GM23248 (cell line): ENCODE measurements around the gene MAF. TPM values are rescaled to one million over a fixed set of nuclear protein-coding genes. Genes with fewer than 3 reads are reported as not detected.

ENCODE experiments used
- DNase-seq: peaks from one replicate; pipeline ENCODE4 v3.0.0-alpha.2; 2015
- H2AFZ ChIP-seq: fragments of 200-600 bp; sonication (generic); 2 replicates; pipeline ENCODE4 v1.6.1; 2016; ENCODE audit warnings: antibody characterized with exemption
- H3F3A ChIP-seq: fragments of 200-600 bp; sonication (generic); 2 replicates; pipeline ENCODE4 v1.6.1; 2016; ENCODE audit warnings: mild to moderate bottlenecking, antibody characterized with exemption, mixed run types; ENCODE audit not compliant: insufficient read depth
- H3K27ac ChIP-seq: fragments of 200-600 bp; sonication (generic); 2 replicates; pipeline ENCODE4 v1.5.1; 2016; ENCODE audit warnings: mild to moderate bottlenecking
- H3K27me3 ChIP-seq: fragments of 200-600 bp; sonication (generic); replicated peaks from 2 replicates; pipeline ENCODE4 v1.6.1; 2016; ENCODE audit warnings: mild to moderate bottlenecking; ENCODE audit not compliant: insufficient read depth
- H3K36me3 ChIP-seq: fragments of 200-600 bp; sonication (generic); 2 replicates; pipeline ENCODE4 v1.6.1; 2016; ENCODE audit warnings: low read depth, mild to moderate bottlenecking
- H3K4me1 ChIP-seq: fragments of 200-600 bp; sonication (generic); 2 replicates; pipeline ENCODE4 v1.6.1; 2016; ENCODE audit warnings: mild to moderate bottlenecking; ENCODE audit not compliant: insufficient read depth
- H3K4me2 ChIP-seq: fragments of 200-600 bp; sonication (generic); one replicate; pipeline ENCODE4 v1.6.1; 2016; ENCODE audit warnings: mild to moderate bottlenecking; ENCODE audit not compliant: unreplicated experiment
- H3K4me3 ChIP-seq: fragments of 200-600 bp; sonication (generic); 2 replicates; pipeline ENCODE4 v1.5.1; 2016; ENCODE audit warnings: mild to moderate bottlenecking
- H3K79me2 ChIP-seq: fragments of 200-600 bp; sonication (generic); 2 replicates; pipeline ENCODE4 v1.6.1; 2016; ENCODE audit warnings: mild to moderate bottlenecking; ENCODE audit not compliant: insufficient read depth
- H3K9ac ChIP-seq: fragments of 200-600 bp; sonication (generic); 2 replicates; pipeline ENCODE4 v1.6.1; 2016; ENCODE audit warnings: mild to moderate bottlenecking
- H3K9me2 ChIP-seq: fragments of 200-600 bp; sonication (generic); 2 replicates; pipeline ENCODE4 v1.6.1; 2016; ENCODE audit warnings: mixed run types, mild to moderate bottlenecking, moderate library complexity; ENCODE audit not compliant: insufficient read depth
- H3K9me3 ChIP-seq: fragments of 200-600 bp; sonication (generic); one replicate; pipeline ENCODE4 v1.6.1; 2017; ENCODE audit warnings: low read depth
- H4K20me1 ChIP-seq: fragments of 200-600 bp; sonication (generic); 2 replicates; pipeline ENCODE4 v1.6.0; 2016; ENCODE audit not compliant: insufficient read depth
- EZH2 ChIP-seq: fragments of 200-600 bp; sonication (generic); IDR thresholded peaks from 2 replicates; pipeline ENCODE4 v1.6.1; 2018; ENCODE audit warnings: antibody characterized with exemption, mild to moderate bottlenecking; ENCODE audit not compliant: insufficient read depth, poor library complexity, severe bottlenecking
- EZH2phosphoT487 ChIP-seq: fragments of 200-600 bp; sonication (generic); IDR thresholded peaks from 2 replicates; pipeline ENCODE4 v1.6.1; 2018; ENCODE audit warnings: antibody characterized with exemption, moderate library complexity, mild to moderate bottlenecking, low read depth; ENCODE audit not compliant: insufficient read depth
- WGBS, 2 experiments: methylation state at CpG; one replicate each; pipeline ENCODE4 v1.1.6; 2015 to 2017; ENCODE audit warnings: low lambda C conversion rate in 2 of 2, low coverage in 1 of 2; ENCODE audit errors: missing lambda C conversion rate in 2 of 2; 5-methylcytosine and 5-hydroxymethylcytosine counted together
- in situ Hi-C: fragments of 300-500 bp; cut with MboI; formaldehyde crosslinking; loops from 2 replicates; pipeline ENCODE4 v1.15.0; 2020
- polyA plus RNA-seq: library from polyadenylated mRNA; unstranded; fragments of >200 nt; fragmentation: Nextera tagmentation; extraction: Ambion mirVana; gene quantifications from 2 replicates; pipeline ENCODE4 v1.2.1, GENCODE V29; 2016
- total RNA-seq: library from RNA; depleted of rRNA; stranded (reverse); fragments of >200 nt; shearing (Covaris generic); gene quantifications from 2 replicates; pipeline ENCODE4 v1.2.3, GENCODE V29; 2014

The MAF gene
- total and polyA plus RNA-seq, 2 experiments from 2014 or later: 0.22 TPM; not detected in 1

DNA sequence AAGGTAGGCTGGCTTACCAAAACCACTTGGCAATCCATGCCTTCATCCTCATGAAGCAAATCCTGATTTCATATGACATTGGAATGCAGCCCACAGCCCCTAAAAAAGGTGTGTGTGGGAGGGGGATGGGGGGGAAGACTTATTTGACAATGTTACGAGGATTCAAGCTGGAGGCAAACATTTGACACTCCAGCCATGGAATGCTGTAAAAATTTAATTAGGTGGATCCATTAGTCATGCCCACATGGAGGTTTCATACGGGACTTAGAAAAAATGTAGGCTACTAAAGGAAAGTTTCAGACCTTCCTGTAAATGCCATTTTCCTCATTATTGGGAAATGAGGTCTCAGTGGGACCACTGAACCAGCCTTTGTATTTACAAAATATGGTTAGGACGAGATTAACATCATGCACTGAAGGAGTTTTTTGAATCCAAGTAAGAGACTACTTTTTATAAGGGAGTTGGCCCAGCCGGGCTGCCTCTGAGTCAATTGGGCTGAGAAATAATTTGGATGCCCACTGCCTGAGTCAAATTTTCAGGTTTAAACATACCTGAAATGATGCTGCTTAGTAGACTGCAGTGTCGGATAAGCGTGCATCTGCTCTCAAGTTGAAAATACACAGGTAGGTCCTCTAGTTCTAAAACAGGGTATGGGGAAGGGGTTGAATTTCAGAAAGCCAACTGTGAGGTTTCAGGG is 44.6 kb upstream of the MAF start:
- H3K9me2 ChIP-seq: no peaks in the 10 kb centered on the region
- 46 to 47% methylated on average over 6 of the region's 6 CpGs for WGBS, 2 experiments
- DNase-seq: no peak
- no peaks in the 10 kb centered on the region for H3K36me3 ChIP-seq
- no peaks in the 10 kb centered on the region for H3K27me3 ChIP-seq
- no peak overlapping the region for H3K9ac ChIP-seq
- H3K4me1 ChIP-seq: no peaks in the 10 kb centered on the region
- no peaks in the 10 kb centered on the region for H4K20me1 ChIP-seq
- H2AFZ ChIP-seq: no peak overlapping the region
- no peaks in the 10 kb centered on the region for H3F3A ChIP-seq
- no peak overlapping the region for H3K4me3 ChIP-seq
- H3K9me3 ChIP-seq: no peaks in the 10 kb centered on the region
- H3K4me2 ChIP-seq: no peak overlapping the region
- in situ Hi-C loops: no loop called here
- no peak overlapping the region for H3K27ac ChIP-seq
- TF ChIP-seq EZH2: no peak
- TF ChIP-seq EZH2phosphoT487: no peak
- H3K79me2 ChIP-seq: no peaks in the 10 kb centered on the region

DNA sequence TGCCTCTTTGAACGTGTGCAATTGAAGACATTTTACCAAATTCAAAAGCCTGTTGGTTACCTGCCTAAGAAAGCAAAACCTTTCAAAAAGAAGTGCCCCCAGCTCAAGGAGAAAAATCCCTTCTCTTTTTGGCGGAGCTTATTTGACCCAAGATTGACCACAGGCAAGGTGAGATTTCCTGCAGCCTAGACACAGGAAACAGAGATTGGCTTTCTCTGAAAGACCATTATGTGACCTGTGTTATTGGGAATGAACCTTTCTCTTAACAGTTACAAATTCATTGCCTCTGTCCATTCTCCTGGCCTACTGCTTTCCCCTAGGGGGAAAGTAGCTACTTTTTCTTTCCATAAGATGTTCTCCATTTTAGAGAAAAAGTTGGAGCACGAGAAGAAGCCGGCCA is 42.1 kb upstream of the MAF start:
- Histone ChIP-seq H3K4me1 (no peaks in the 10 kb centered on the region), H3K4me3 (no peak overlapping the region), H3F3A (no peaks in the 10 kb centered on the region), H3K27ac (no peak overlapping the region), H3K79me2 (no peaks in the 10 kb centered on the region), H2AFZ (no peak overlapping the region), H3K9me3 (no peaks in the 10 kb centered on the region), H3K9ac (no peak overlapping the region), H3K27me3 (no peaks in the 10 kb centered on the region), H4K20me1 (no peaks in the 10 kb centered on the region), H3K36me3 (no peaks in the 10 kb centered on the region), H3K4me2 (no peak overlapping the region), H3K9me2 (no peaks in the 10 kb centered on the region)
- TF ChIP-seq EZH2phosphoT487: no peak
- no peak for TF ChIP-seq EZH2
- 58 to 59% methylated on average over 4 of the region's 4 CpGs for WGBS, 2 experiments
- DNase-seq: no peak
- in situ Hi-C loops: no loop called here

DNA sequence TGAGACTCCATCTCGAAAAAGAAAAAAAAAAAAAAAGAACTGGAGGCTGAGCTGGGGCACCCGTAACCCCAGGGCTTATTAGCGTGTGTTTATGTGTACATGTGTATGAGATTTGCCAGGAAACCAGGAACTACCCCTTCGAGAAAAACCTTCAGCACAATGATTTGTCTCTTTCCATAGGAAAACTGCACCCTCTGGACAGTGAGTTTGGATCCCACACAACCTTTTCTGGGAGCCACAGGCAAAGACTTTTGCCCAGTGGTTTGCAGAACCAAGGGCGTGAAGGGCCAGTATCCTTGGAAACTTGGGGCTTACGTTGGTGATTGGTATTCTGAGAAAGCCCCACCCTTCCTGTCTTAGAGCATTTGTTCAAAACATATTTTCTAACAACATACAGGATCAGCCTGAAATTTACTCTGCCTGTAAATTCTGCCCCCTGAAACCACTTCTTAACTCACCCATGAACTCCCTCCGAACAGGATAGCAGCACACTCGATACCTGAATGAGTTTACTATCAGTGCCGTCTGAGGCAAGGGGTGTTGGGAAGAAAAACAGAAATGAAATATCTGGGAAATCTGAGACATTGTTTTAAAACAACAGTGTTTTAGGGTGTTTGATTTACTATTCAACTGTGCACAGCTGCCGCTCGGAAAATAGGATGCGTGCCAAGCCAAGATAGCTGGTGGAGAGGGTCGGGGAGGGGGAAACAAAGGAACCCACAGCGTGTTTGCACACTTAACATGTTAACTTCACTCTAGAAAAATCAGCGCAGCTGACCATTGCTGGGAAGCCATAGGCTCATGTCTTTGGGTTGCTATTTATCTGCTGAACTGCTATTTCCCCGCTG is 40.2 kb upstream of the MAF start:
- H3K4me1 ChIP-seq: no peaks in the 10 kb centered on the region
- H3K79me2 ChIP-seq: no peaks in the 10 kb centered on the region
- no peaks in the 10 kb centered on the region for H3K36me3 ChIP-seq
- H4K20me1 ChIP-seq: no peaks in the 10 kb centered on the region
- no peaks in the 10 kb centered on the region for H3K9me3 ChIP-seq
- H3K27me3 ChIP-seq: no peaks in the 10 kb centered on the region
- no peak for TF ChIP-seq EZH2phosphoT487
- TF ChIP-seq EZH2: no peak
- no peak overlapping the region for H3K9ac ChIP-seq
- WGBS, 2 experiments: 6 to 9% methylated on average over 15 to 16 of the region's 16 CpGs
- no peaks in the 10 kb centered on the region for H3F3A ChIP-seq
- no peak overlapping the region for H3K4me2 ChIP-seq
- H3K9me2 ChIP-seq: no peaks in the 10 kb centered on the region
- no peak overlapping the region for H2AFZ ChIP-seq
- in situ Hi-C loops: no loop called here
- H3K4me3 ChIP-seq: no peak overlapping the region
- no peak overlapping the region for H3K27ac ChIP-seq
- no peak for DNase-seq

DNA sequence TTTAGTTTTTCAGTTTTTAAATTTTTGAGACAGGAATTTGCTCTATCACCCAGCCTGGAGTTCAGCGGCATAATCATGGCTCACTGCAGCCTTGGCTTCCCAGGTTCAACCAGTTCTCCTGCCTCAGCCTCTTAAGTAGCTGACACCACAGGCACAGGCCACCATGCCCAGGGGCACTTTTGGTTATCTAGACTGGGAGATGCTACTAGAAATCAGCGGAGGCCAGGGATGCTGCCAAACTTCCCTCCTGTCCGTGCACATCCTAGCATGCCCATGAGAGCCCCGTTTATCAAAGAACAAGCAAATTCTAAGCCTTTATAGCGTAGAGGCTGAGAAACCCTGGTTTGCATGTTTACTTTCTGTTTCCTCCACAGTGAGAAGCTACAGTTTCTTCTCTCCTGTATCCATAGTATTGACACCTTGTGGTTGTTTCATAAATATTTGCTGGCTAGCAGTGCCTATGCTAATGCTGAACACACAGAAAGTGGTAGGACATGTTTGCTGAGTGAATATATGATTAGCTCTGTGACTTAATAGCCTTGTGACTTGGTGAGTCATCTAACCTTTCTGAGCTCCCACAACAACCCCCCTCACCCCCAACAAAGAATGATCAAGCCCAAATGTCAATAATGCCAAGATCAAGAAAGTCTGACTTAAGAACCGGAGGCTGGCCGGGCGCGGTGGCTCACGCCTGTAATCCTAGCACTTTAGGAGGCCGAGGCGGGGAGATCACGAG is 39.2 kb upstream of the MAF start:
- in situ Hi-C loops: no loop called here

More for the DNA sequence above, 39.2 kb upstream of the MAF start:
- no peak for DNase-seq
- H3K27me3 ChIP-seq: no peaks in the 10 kb centered on the region
- H3K4me1 ChIP-seq: no peaks in the 10 kb centered on the region
- no peaks in the 10 kb centered on the region for H3K36me3 ChIP-seq
- H2AFZ ChIP-seq: no peak overlapping the region
- H3K79me2 ChIP-seq: no peaks in the 10 kb centered on the region
- H3K9me3 ChIP-seq: no peaks in the 10 kb centered on the region
- no peak overlapping the region for H3K27ac ChIP-seq
- H3K4me3 ChIP-seq: no peak overlapping the region
- H3K9me2 ChIP-seq: no peaks in the 10 kb centered on the region
- H4K20me1 ChIP-seq: no peaks in the 10 kb centered on the region
- 69 to 72% methylated on average over 13 of the region's 13 CpGs for WGBS, 2 experiments
- H3K4me2 ChIP-seq: no peak overlapping the region
- no peaks in the 10 kb centered on the region for H3F3A ChIP-seq
- H3K9ac ChIP-seq: no peak overlapping the region
- TF ChIP-seq EZH2phosphoT487: no peak
- TF ChIP-seq EZH2: no peak
